ENCODE results near the gene LRWD1.
"Not testable (repeated sequence)": the region's sequence is repeated elsewhere in the genome, so short reads cannot be mapped to it uniquely, and the experiment has no call there.

The LRWD1 gene

GRCh38 chr7:102496861-102497260, 32.1 kb downstream of the LRWD1 start:
- not testable (repeated sequence) for DNase-seq (ENCODE audit: low read depth in 2 of 2)

DNA sequence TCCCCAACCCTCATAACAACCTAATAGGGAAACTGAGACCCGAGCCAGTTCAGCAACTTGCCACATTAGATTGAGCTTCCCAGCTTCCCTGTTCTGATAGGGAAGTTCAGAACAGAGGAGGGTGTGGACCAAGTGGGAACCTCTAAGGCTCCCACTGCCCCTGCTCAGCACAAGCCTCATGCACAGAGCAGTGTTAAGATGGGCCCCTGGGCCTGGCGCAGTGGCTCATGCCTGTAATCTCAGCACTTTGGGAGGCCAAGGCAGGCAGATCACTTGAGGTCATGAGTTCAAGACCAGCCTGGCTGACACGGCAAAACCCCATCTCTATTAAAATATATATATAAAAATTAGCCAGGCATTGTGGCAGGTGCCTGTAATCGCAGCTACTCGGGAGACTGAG, 32.5 kb downstream of the LRWD1 start:
- not testable (repeated sequence) for DNase-seq (ENCODE audit: low read depth in 2 of 2)

GRCh38 chr7:102498321-102498720, 33.5 kb downstream of the LRWD1 start:
- DNase-seq (ENCODE audit: low read depth in 2 of 2): not testable (repeated sequence)

- not testable (repeated sequence) for DNase-seq (ENCODE audit: low read depth in 2 of 2)
Measured at GRCh38 chr7:102503141-102503540, 38.4 kb downstream of the LRWD1 start.

GRCh38 chr7:102505298-102506185, 40.8 kb downstream of the LRWD1 start:
- not testable (repeated sequence) for DNase-seq (ENCODE audit: low read depth in 2 of 2)

- DNase-seq (ENCODE audit: low read depth in 2 of 2): not testable (repeated sequence)
Measured at GRCh38 chr7:102507410-102508088, 42.8 kb downstream of the LRWD1 start.

- not testable (repeated sequence) for DNase-seq (ENCODE audit: low read depth in 2 of 2)
Measured at GRCh38 chr7:102510575-102510974, 45.8 kb downstream of the LRWD1 start.

- DNase-seq (ENCODE audit: low read depth in 2 of 2): not testable (repeated sequence)
Measured at GRCh38 chr7:102511860-102512522, 47.2 kb downstream of the LRWD1 start.

- not testable (repeated sequence) for DNase-seq (ENCODE audit: low read depth in 2 of 2)
Measured at GRCh38 chr7:102512642-102513221, 47.9 kb downstream of the LRWD1 start.

DNA sequence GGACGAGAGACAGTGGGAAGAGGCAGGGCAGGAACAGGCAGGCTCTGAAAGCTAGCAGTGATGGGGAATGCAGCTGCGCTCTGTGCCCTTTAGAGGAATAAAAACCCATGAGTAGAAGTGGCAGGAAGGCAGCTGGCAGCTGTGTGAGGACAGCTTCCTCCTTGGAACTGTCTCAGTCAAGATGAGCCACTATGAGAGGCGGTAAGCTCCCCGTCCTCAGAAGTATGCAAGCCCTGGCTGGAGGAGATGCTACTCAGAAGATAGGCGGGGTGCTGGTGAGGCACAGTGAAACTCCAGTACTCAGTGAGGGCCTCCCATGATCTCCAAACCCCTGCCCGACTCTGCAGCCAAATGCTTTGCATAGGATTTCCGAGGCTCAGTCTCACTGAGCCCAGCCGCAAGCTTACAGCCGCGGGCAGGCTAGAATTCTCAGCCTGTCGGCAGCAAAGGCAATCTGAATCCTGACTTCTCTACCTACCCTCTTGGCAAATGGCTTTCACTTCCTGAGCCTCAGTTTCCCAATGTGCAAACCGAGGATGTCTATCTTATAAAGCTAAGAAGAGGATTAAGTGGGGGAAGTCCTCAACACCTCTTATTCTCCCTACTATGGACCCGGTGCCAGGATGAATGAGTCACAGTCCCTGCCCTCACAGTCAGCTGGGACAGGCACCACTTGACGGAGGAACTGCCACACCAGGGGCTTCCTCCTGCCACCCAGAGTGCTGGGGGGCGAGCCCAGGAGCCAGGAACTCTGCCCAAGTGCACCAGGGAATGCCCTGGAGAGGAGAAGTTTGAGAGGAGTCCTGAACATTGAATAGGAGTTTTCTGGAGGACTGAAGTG, 50.3 kb downstream of the LRWD1 start:
- not testable (repeated sequence) for DNase-seq (ENCODE audit: low read depth in 2 of 2)

- not testable (repeated sequence) for DNase-seq (ENCODE audit: low read depth in 2 of 2)
Measured at GRCh38 chr7:102515889-102516288, 51.1 kb downstream of the LRWD1 start.

- DNase-seq (ENCODE audit: low read depth in 2 of 2): not testable (repeated sequence)
Measured at GRCh38 chr7:102516951-102517350, 52.2 kb downstream of the LRWD1 start.

DNA sequence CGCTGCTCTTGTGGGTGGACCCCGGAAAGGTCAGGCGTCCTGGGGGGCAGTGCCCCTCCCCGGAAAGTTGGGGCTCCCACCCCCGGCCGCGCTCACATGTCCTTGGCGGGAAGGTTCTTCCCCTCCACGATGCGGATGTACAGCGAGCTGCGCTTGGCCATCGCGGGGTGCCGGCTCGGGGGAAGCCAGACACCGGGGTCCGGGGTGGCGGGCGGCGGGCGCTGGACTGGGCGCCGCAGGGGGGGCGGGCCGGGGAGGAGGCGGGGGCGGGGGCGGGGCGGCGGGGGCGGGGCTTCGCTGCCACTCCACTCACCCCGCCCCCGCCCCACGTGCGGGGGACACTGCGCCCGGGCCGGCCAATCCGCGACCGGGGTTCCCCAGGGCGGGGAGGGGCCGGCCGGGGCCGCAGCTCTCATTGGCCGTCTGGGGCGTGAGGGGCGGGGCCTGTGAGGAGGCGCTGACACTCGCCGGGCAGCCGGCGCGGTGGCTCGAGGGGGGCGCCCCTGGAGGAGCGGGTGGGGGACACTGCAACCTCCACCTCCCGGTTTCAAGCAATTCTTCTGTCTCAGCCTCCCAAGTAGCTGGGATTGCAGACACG, 52.9 kb downstream of the LRWD1 start, which contains the start of gene RASA4B:
Gene RASA4B (minus strand): TSS at position 228 of the 598 bp plus-strand sequence. CDS start 67 bp downstream, at position 161.
- DNase-seq (ENCODE audit: low read depth in 2 of 2): not testable (repeated sequence)

GRCh38 chr7:102520797-102521196, 56.0 kb downstream of the LRWD1 start:
- not testable (repeated sequence) for DNase-seq (ENCODE audit: low read depth in 2 of 2)

All from stimulated activated CD8-positive, alpha-beta memory T cell treated with anti-CD3 and anti-CD28 coated beads, Interleukin-15, amount 100 ng/mL, for 4 hours (primary cell).